ENCODE results near the gene SRRM2.

SRRM2 gene

DNA sequence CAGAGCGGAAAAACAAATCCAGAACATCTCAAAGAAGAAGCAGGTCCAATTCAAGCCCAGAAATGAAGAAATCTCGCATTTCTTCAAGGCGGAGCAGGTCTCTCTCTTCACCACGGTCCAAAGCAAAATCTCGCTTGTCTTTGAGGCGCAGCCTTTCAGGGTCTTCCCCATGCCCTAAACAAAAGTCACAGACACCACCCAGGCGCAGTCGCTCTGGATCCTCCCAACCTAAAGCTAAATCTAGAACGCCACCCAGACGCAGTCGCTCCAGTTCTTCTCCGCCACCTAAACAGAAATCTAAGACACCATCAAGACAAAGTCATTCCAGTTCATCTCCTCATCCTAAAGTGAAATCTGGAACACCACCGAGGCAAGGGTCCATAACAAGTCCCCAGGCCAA, 10.3 kb downstream of the SRRM2 start:
- DNase-seq (ENCODE audit: low read depth) = no peak

DNA sequence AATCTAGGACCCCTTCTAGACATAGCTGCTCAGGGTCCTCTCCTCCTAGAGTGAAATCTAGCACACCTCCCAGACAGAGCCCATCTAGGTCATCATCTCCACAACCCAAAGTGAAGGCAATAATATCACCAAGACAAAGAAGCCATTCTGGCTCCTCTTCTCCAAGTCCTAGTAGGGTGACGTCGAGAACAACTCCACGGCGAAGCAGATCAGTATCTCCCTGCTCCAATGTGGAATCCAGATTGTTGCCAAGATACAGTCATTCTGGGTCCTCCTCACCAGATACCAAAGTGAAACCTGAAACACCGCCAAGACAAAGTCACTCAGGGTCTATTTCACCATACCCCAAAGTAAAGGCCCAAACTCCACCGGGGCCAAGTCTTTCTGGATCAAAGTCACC, 10.7 kb downstream of the SRRM2 start:
- no peak for DNase-seq (ENCODE audit: low read depth)

DNA sequence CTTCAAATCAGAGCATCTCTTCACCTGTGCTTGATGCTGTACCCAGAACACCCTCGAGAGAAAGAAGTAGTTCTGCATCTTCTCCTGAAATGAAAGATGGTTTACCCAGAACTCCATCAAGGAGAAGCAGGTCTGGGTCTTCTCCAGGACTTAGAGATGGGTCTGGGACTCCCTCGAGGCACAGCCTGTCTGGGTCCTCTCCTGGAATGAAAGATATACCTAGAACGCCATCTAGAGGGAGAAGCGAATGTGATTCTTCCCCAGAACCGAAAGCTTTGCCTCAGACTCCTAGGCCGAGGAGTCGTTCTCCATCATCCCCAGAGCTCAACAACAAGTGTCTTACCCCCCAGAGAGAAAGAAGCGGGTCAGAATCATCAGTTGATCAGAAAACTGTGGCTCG, 12.3 kb downstream of the SRRM2 start:
- no peak for DNase-seq (ENCODE audit: low read depth)

DNA sequence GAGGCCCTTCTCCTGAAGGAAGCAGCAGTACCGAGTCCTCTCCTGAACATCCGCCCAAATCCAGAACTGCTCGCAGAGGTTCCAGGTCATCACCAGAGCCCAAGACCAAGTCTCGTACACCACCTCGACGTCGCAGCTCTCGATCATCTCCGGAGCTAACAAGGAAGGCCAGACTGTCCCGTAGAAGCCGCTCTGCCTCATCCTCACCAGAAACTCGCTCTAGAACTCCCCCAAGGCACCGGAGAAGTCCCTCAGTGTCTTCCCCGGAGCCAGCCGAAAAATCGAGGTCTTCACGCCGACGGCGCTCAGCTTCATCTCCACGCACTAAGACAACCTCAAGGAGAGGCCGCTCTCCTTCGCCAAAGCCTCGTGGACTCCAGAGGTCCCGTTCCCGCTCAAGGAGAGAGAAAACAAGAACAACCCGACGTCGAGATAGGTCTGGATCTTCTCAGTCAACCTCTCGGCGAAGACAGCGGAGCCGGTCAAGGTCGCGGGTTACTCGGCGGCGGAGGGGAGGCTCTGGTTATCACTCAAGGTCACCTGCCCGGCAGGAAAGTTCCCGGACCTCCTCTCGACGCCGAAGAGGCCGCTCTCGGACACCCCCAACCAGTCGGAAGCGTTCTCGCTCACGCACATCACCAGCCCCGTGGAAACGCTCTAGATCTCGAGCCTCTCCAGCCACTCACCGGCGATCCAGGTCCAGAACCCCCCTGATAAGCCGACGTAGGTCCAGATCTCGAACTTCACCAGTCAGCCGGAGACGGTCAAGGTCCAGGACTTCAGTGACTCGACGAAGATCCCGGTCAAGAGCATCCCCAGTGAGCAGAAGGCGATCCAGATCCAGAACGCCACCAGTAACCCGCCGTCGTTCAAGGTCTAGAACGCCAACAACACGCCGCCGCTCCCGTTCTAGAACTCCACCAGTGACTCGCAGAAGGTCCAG, 13.3 kb downstream of the SRRM2 start:
- DNase-seq (ENCODE audit: low read depth) = no peak

DNA sequence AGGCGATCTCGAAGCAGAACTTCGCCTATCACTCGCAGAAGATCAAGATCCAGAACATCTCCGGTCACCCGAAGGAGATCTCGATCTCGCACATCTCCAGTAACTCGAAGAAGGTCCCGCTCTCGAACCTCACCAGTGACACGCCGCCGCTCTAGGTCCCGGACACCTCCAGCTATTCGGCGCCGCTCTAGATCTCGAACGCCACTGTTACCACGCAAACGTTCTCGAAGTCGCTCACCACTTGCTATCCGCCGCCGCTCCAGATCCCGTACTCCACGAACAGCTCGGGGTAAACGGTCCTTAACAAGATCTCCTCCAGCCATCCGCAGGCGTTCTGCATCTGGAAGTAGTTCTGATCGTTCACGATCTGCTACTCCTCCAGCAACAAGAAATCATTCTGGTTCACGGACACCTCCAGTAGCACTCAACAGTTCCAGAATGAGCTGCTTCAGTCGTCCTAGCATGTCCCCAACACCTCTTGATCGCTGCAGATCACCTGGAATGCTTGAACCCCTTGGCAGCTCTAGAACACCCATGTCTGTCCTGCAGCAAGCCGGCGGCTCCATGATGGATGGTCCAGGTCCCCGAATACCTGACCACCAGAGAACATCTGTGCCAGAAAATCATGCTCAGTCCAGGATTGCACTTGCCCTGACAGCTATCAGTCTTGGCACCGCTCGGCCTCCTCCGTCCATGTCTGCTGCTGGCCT, 14.1 kb downstream of the SRRM2 start:
- no peak for DNase-seq (ENCODE audit: low read depth)

DNA sequence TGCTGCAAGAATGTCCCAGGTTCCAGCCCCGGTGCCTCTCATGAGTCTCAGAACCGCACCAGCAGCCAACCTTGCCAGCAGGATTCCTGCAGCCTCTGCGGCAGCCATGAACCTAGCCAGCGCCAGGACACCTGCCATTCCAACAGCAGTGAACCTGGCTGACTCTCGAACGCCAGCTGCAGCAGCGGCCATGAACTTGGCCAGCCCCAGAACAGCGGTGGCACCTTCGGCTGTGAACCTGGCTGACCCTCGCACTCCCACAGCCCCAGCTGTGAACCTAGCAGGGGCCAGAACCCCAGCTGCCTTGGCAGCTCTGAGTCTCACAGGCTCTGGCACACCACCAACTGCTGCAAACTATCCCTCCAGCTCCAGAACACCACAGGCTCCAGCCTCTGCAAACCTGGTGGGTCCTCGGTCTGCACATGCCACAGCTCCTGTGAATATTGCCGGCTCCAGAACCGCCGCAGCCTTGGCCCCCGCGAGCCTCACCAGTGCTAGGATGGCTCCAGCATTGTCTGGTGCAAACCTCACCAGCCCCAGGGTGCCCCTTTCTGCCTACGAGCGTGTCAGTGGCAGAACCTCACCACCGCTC, 14.8 kb downstream of the SRRM2 start:
- no peak for DNase-seq (ENCODE audit: low read depth)

DNA sequence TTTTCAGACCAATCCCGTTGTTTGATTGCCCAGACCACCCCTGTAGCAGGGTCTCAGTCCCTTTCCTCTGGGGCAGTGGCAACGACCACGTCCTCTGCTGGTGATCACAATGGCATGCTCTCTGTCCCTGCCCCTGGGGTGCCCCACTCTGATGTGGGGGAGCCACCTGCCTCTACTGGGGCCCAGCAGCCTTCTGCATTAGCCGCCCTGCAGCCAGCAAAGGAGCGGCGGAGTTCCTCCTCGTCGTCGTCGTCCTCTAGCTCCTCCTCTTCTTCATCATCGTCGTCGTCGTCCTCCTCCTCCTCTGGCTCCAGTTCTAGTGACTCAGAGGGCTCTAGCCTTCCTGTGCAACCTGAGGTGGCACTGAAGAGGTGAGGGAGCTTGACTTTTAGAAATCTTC, 15.5 kb downstream of the SRRM2 start:
- no peak for DNase-seq (ENCODE audit: low read depth)

DNA sequence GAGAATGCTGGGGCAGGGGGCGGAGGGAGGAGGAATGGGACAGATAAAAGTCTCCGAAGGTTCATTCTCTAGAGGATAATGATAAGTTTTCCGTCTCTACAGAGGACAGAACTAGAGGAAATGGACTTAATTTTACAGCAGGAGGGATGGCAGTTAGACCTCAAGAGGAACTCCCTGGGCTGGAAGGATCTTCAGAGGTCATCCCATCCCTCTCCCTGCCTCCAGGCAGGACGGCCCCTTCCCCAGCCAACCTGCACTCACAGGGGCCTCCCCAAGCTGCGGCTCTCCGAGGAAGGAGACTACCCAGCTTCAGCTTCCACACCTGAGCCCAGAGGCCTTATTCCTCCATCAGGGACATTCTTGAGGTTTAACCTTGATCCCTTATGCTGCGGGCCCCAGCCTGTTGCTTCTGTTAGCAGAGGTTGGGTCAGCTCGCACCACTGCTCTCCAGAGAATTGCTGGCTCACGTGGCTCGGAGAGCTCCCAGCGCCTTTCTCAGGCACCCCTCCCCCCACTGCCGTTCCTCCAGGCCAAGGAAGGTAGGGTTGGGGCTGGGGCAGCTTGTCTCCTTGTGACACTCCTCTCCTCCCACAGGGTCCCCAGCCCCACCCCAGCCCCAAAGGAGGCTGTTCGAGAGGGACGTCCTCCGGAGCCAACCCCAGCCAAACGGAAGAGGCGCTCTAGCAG, 16.1 kb downstream of the SRRM2 start:
- DNase-seq (ENCODE audit: low read depth) = no peak

DNA sequence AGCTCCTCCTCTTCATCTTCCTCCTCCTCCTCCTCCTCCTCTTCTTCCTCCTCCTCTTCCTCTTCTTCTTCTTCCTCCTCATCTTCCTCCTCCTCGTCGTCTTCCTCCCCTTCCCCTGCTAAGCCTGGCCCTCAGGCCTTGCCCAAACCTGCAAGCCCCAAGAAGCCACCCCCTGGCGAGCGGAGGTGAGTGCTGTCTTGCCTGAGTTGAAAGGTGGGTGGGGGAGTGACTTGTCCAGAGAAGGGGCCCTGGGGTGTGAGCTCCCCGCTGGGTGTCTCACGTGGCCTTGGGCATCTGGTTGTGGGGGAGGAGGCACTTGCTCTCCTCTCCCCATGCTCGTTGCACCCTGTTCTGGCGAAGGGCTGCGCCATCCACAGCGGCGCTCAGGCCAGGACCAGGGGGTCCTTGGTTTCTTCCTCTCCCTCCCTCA, 16.7 kb downstream of the SRRM2 start:
- DNase-seq (ENCODE audit: low read depth) = no peak

DNA sequence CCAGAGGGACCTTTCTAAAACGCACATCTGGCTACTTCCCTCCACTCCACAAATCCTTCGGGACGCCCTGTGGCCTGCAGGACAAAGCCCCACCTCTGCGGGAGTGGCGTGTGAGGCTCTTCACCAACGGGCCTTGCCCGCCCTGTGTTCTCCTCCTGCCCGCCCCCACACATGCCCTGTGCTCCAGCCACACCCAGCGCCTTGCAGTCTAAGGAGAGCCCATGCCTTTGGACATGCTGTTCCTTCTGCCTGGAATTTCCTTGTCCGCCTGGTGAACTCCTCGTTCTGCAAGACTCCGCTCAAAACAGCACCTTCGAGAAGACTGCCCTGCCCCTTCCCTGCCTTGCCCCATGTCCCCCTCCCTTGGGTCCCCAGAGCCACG, 17.2 kb downstream of the SRRM2 start:
- DNase-seq (ENCODE audit: low read depth) = no peak

DNA sequence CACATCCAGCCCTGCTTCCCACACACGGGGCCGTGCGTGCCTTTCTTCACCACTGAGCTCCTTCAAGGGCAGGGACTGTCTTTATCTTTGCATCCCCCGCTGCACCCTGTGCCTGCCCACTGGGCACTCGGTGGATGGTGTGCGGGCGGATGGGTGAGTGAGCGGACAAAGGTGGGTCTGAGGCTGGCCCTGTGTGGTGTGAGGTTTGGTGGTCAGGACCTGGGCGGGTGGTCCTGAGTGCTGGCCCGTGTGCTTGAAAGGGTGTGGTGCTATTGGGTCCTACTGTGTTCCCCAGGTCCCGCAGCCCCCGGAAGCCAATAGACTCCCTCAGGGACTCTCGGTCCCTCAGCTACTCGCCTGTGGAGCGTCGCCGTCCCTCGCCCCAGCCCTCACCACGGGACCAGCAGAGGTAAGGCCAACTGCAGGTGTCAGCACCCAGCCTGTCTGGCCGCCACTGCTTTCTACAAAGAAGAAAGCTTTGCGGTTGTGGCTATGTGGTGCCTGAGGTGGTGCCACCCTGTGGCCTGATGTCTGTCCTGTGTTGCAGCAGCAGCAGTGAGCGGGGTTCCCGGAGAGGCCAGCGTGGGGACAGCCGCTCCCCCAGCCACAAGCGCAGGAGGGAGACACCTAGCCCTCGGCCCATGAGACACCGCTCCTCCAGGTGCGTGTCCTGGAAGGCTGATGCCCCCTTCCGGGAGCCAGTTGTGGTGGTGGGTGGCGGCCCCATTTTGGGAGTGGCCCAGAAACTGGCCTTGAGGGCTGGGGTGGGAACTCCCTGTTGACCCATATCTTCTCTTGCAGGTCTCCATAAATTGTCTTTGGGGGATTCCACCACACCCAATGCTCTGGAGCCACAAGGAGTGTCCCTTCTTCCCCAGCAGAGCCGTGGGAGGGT, 17.9 kb downstream of the SRRM2 start:
- DNase-seq (ENCODE audit: low read depth) = no peak

DNA sequence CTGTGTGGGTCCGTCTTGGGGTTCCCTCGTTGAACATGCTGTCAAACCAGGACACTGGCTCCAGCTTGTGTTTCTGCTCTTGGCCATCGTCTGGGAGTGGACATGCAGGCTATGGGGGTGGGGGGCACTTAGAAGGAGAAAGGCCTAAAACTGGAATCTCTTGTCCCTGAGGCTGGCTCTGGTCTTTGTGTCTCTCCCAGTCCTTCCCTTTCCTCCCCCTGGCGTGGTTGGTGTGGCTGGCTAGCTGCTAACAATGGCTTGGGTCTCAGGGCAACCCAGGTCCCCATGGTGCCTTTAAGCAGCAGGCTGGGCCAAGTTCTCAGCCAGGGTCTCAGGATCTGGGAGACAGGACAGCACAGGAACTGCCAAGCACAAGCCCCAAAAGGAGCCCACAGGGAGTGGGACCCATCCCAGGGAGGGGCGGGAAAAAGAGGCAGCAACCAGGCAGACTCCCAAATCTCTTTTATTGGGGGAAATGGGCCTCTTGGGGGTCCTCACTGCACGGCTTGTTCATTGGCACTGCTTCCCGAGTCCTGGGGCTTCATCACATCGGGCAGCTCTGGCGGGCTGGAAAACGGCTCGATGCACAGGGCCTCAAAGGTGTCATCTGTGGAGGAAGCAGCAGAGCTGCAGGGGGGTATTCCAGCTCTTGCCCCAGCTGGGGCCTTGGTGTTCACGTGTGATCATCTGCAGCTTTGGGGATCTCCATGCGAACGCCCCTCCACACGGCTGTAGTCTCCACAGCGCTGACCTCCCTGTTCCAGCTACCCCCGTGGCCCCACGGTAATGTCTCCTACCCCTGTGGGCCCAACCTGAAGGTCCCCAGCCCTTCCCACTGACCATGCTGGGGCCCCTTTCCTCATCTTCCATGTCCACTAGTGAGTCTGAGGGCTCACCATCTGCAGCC, 19.3 kb downstream of the SRRM2 start:
- no peak for DNase-seq (ENCODE audit: low read depth)

DNA sequence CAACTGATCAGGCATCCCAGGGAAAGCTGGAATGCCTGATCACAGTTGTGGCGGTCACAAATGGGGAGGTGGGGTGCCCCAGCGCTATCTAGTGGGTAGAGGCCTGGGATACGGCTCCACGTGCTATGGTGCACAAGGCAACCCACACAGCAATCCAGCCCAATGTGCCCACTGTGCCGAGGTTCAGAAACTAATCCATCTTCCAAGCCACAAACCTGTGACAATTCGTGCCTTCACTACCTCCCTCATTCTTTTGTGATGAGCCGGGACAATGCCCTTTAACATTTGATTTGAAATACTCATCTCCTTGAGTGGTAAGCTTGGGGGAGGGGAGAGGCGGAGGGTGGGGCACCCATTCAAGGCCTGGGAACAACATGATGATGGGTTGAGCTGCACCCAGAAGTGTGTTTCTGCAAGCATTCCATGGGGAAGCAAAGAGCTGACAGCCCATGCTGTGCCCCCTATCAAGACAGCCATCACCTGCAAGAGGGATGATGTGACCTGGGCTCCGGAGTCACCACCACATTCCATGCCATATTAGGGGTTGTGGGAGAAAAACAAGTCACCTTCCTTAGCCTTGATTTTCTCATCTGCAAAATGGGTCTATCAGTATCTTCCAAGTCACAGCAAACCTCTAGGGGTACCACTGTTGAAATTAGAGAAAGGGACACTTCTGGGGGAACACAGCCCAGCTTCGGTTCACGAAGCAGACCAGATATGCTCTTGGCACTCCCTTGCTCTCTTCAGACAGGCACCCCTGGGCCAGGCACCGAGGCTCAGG, 20.9 kb downstream of the SRRM2 start:
- no peak for DNase-seq (ENCODE audit: low read depth)

DNA sequence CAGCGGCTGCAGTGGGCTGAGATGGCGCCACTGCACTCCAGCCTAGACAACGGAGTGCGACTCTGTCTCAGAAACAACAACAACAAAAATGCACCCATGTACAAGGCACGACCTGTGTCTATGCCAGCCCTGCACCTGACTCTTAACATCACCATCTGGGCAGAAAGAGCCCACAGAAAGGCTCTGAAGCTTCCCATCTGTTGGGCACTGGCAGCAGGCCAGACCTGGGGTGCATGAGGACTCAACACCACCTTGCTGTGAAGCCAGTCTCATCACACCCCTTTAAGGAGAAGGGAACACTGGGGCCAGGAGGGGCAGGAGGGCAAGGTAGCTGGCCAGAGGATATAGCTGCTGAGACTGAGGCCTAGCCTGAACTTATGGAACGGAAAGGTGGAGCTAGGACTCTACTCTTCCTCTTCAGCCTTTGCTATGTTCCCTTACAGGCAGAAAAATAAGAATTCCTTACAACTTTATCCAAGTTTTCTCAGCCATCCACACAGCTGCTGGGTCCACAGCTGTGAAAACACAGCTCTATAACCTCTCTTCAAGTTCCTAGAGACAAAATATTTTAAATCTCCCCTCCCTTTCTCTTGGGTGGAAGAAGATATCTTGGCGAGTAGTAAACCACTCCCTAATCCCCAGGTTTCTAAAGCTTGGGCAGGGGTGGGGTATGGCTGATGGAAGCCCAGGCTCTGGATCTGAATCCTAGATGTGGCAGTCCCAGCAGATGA, 21.9 kb downstream of the SRRM2 start:
- DNase-seq (ENCODE audit: low read depth) = no peak

DNA sequence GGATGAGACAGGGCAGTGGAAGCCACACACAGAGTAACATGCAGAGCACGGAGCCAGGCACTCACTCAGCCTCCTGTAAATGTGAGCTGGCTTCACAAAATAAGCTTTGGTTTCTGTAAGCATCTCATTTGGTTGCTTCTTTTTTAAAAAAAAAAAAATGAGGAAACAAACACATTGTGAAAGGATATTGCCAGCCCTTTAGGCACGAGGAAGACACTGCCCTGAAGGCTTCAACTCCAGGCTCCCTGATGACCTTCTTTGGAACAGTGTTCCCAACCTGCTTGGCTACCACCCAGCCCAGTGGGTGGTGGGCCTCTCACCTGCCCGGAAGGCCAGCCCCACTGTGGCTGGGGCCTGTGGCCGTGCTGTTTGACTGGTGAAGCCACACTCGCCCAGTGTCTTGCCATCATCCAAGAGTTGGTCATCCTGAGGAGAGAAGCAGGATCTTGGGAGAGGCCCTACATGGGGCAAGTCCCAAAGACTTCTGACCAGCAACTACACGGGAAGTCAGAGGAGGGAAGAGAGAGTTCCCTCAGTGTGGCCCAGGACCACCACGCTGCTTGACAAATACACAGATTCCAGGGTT, 22.8 kb downstream of the SRRM2 start:
- DNase-seq (ENCODE audit: low read depth) = no peak

DNA sequence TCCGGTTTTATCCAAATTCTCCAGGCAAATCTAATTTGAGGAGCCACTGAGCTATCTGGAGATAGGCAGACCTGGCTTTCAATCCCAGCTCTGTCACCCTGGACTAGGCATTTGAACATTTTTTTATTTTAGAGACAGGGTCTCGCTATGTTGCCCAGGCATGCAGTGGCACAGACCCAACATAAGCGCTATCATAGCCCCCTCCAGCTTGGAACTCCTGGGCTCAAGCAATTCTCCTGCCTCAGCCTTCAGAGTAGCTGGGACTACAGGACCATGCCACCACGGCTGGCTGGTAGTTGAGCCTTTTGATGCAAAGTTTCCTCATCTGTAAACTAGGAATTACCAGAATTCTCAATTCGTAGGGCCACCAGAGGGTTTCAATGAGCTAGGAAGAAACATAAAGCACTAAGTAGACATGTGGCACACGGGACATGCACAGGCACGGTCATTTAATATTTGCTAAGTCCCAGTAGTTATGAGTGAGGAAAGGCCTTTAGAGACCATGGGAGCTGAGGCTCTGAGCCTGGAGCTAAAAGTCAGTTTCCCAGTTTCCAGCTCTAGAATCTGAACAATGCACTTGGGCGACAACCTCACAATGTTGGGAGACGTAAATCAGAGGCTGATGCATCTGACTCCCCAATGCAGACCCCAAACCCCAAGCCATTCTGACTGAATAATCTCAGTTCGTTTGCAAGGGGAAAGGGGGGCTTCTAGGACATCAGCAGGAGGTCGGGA, 23.5 kb downstream of the SRRM2 start:
- DNase-seq (ENCODE audit: low read depth) = no peak

DNA sequence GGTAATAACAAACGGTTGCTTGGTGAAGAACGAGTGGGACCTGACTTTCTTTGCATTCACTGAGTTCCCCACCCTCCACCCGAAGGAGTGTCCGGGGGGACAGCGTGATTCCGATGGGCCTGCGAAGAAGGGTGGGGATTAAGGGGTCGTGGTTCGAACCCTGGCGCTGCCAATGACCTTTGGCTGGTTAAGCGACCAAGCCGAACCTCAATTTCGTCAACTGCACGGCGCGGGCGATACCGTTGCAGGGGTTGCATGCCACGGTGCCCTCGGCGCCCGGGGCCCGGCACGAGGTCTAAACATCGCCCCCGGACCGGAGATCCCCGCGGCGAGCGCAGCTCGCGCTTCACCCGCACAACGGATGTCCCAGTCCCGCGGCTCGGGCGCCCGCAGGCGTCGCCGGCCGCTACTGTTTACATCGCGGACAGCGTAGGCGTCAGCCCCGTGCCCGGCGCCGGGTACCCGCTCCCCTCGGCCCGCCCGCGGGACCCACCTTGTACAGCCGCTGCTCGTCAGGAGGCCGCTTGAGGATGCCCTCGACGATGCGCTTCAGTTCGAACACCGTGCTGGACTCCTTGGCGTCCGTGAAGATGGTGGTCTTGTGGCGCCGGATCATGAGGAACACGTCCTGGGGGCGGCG, 24.2 kb downstream of the SRRM2 start:
- DNase-seq (ENCODE audit: low read depth) = no peak
